Ectodermal cell (in vitro differentiated cells): Measurements from ENCODE around the gene TVP23B.

Source experiments
- H3K27ac ChIP-seq: 2 replicates; pipeline ENCODE4 v1.7.0; 2013; ENCODE audit warnings: mild to moderate bottlenecking, low read depth, low read length; ENCODE audit not compliant: insufficient read depth, poor library complexity, severe bottlenecking
- H3K27me3 ChIP-seq: 2 replicates; pipeline ENCODE4 v1.7.0; 2013; ENCODE audit warnings: mild to moderate bottlenecking, low read length; ENCODE audit not compliant: insufficient read depth, control insufficient read depth, poor library complexity, severe bottlenecking
- H3K36me3 ChIP-seq: one replicate; pipeline ENCODE4 v1.7.0; 2013; ENCODE audit warnings: low read length; ENCODE audit not compliant: control insufficient read depth, insufficient read depth
- H3K4me1 ChIP-seq: one replicate; pipeline ENCODE4 v1.7.0; 2013; ENCODE audit warnings: low read length; ENCODE audit not compliant: control insufficient read depth, insufficient read depth
- H3K4me3 ChIP-seq: 2 replicates; pipeline ENCODE4 v1.7.0; 2013; ENCODE audit warnings: low read depth, low read length, control low read depth; ENCODE audit not compliant: insufficient read depth
- H3K9me3 ChIP-seq: 2 replicates; pipeline ENCODE4 v1.7.0; 2013; ENCODE audit warnings: mild to moderate bottlenecking, low read length, moderate library complexity; ENCODE audit not compliant: control insufficient read depth
- WGBS, 2 experiments: methylation state at CpG; one replicate each; pipeline ENCODE4 v1.1.7; 2013; ENCODE audit warnings: missing lambda C conversion rate in 2 of 2; 5-methylcytosine and 5-hydroxymethylcytosine counted together

Gene TVP23B

GRCh38 chr17:18851201-18851600 lies 70.2 kb downstream of the TVP23B start:
- no peaks in the 10 kb centered on the region for H3K27me3 ChIP-seq
- H3K4me1 ChIP-seq, result peaks cover 8% of the 10 kb centered on the region
- no peaks in the 10 kb centered on the region for H3K36me3 ChIP-seq
- no peak overlapping the region for H3K4me3 ChIP-seq
- H3K9me3 ChIP-seq, result no peaks in the 10 kb centered on the region
- WGBS, 2 experiments, result 90% methylated on average over 3 of the region's 3 CpGs
- H3K27ac ChIP-seq, result no peak overlapping the region

GRCh38 chr17:18854956-18855355 lies 74.0 kb downstream of the TVP23B start:
- Histone ChIP-seq H3K27me3 (no peaks in the 10 kb centered on the region), H3K4me3 (peak overlapping the region; percentile 76), H3K9me3 (no peaks in the 10 kb centered on the region), H3K27ac (no peak overlapping the region), H3K36me3 (no peaks in the 10 kb centered on the region), H3K4me1 (peaks cover 8% of the 10 kb centered on the region)
- WGBS, 2 experiments, result 93% methylated on average over 7 of the region's 7 CpGs

- 1% methylated on average over 28 to 29 of the region's 29 CpGs for WGBS, 2 experiments
- Histone ChIP-seq H3K27ac (peak overlapping the region; percentile 38), H3K4me3 (peak overlapping the region; percentile 76), H3K27me3 (no peaks in the 10 kb centered on the region), H3K4me1 (peaks cover 8% of the 10 kb centered on the region), H3K36me3 (no peaks in the 10 kb centered on the region), H3K9me3 (no peaks in the 10 kb centered on the region)
Observed at GRCh38 chr17:18855831-18856569, 75.0 kb downstream of the TVP23B start.
